HL-60/S4 treated with retinoic acid at 250 ng/mL for 4 days and 3 days (cell line): ENCODE results near the gene PATE1.

Experiments used
- in situ Hi-C: fragments of 300-500 bp; cut with MboI; formaldehyde crosslinking; loops from 2 replicates; pipeline ENCODE4 v1.7.0; 2022; ENCODE audit warnings: low sequenced_read_pairs

The PATE1 gene

GRCh38 chr11:125787827-125788226, 41.7 kb downstream of the PATE1 start, which contains the start of gene PATE3:
PATE3 (plus strand) TSS chr11:125788127; CDS start chr11:125788152, 25 bp downstream.
- in situ Hi-C loops = no loop called here

- in situ Hi-C loops = no loop called here
These were observed 44.7 kb downstream of the PATE1 start for GRCh38 chr11:125790825-125791224.

GRCh38 chr11:125797641-125798040, 51.6 kb downstream of the PATE1 start:
- in situ Hi-C loops = no loop called here
